GM12865 (cell line): ENCODE measurements around the gene FAM135A.
A peak's percentile ranks its signal among the peaks of the same experiment; 100 is the strongest.

Experiments used
- DNase-seq: peaks from one replicate; pipeline ENCODE4 v3.0.0; 2010; ENCODE audit warnings: low read depth
- H3K4me3 ChIP-seq: 2 replicates; pipeline ENCODE4 v1.5.1; 2011; ENCODE audit warnings: mild to moderate bottlenecking, low read depth, low read length, control low read depth
- TF ChIP-seq, protein P1 (sequence below): IDR thresholded peaks from 2 replicates; pipeline ENCODE4 v1.5.1; 2011; ENCODE audit warnings: low read length, control low read depth, low read depth, inconsistent platforms; ENCODE audit not compliant: insufficient read depth; ENCODE audit errors: missing control alignments

The FAM135A gene

DNA sequence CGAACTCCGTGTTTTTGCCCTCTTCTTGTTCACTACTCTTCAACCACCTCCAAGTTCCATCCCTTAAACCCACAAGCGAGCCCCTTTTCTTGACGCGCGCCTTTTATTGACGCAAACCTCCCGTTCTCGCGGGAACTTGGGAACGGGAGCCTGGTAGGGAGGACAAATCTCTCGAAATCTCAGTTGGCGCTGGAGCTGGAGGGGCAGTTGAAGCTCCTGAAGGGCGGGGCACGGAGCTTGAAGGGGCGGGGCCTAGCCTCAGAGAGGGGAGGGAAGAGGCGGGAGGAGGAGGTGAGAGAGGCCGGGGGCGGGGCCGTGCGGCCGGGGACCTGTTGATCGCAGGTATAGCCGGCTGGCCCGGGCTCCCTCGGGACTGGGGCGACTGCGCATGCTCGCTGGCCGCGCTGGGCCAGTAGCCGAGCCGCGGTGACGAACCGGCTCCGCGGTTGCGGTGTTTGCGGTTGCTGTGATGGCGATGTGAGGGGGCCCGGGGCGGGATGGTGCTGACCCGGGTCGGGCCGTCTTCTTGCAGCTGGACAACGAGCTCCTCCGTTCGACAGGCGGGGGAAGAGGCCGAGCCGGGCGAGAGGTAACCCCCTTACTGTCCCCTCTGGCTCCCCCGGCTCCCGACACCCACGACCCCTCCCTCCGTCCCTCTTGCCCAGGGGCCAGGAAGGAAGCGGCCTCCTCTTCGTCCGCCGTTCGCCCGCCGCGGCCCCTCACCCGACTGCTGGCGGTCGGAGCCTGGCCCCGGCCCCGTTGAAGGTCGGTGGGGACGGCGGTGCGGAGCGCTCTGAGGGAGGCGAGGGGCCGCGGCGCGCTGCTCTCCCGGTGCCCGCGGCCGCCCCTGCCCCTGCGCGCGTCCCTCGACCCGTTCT, at the start of gene FAM135A:
TSS of gene FAM135A (plus strand) at position 395 of the 878 bp plus-strand sequence. CDS start 14,835 bp downstream, outside the sequence.
- TF ChIP-seq, protein P1, sequence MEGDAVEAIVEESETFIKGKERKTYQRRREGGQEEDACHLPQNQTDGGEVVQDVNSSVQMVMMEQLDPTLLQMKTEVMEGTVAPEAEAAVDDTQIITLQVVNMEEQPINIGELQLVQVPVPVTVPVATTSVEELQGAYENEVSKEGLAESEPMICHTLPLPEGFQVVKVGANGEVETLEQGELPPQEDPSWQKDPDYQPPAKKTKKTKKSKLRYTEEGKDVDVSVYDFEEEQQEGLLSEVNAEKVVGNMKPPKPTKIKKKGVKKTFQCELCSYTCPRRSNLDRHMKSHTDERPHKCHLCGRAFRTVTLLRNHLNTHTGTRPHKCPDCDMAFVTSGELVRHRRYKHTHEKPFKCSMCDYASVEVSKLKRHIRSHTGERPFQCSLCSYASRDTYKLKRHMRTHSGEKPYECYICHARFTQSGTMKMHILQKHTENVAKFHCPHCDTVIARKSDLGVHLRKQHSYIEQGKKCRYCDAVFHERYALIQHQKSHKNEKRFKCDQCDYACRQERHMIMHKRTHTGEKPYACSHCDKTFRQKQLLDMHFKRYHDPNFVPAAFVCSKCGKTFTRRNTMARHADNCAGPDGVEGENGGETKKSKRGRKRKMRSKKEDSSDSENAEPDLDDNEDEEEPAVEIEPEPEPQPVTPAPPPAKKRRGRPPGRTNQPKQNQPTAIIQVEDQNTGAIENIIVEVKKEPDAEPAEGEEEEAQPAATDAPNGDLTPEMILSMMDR, result no peak
- peak; percentile 99 for DNase-seq
- peak within 1 kb of the TSS; percentile 78 for H3K4me3 ChIP-seq

DNA sequence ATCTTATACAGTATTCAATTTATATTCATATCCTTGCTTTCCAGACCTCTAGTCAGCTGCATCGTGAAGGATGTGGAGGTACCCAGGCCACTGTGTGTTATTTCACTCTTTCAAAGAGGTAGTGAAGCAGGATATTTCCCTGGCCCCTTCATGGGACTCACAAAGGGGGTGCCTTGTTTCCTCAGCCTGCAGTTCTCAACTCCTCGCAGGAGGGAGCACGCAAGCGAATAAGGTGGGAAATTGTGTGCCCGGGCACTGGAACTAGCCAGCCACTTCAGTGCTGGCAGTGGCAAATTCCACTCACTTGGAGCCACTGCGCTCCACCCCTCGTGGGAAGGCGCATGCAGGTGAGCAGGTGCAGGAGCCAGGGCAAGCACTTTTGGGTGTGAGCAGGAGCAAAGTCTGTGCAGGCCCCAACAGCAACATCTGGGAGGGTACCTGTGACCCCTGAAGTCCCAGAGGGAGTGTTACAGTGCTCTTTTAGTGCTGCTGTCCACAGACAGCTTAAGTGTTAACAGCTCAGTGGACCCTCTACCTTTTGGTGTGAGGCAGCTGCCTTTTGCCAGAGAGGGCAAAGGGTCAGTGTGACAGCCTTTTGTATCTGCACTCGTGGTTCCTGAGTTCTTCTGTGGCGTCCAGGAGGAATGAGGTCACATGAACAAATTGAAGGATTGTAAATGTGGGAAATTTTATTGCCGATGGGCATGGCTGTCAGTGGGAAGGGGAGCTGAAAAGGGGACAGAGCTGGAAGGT, 49.4 kb upstream of the FAM135A start:
- no peak for DNase-seq
- H3K4me3 ChIP-seq, result no peak overlapping the region
- TF ChIP-seq, protein P1, result no peak

DNA sequence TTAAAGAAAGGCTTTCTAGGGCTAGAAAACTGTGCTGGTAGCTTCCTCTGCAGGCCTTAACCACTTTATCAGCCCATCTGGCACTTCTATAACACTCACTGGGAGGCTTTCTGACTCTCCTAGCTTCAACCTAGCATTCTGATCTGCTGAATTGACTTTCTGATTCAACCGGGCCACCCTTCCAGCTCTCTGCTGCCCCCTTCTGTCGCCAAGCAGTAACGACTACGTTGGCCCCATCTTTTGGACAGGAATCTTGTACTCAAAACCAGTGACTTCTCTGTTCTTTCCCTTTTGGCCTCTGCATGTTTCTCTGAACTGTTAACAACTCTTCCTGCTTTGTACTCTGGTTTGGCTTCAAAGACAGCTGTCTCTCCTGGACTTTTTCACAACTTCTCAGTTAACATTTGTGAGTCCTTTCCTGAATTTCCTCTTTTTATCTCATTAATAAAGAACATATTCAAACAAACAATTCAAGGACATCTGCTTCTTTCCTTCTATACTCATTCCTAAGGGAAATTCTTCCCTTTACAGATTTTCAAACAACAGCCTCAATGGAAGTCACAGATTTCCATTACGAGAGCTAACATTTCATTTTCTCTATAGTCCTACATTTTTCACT, 43.9 kb upstream of the FAM135A start:
- TF ChIP-seq, protein P1, result peak; percentile 96
- DNase-seq, result peak; percentile 73
- H3K4me3 ChIP-seq, result no peak overlapping the region

DNA sequence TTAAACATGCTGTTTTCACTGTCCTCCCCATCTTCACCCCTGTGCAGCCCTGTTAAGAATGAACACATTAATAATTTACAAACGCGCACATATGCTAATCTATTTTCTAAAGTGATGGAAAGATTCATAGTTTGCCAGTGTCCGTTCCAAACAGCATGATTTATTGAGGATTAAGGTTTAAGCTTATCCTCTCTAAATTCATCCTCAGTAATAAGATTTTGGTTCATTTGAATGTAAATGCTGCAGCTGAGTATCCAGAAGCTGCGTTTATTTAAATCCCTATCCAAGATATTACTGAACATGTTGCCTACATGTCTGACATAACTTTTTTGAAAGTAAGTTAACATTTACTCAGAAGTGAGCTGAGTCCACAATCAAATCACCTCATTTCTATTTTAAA, 42.8 kb upstream of the FAM135A start:
- DNase-seq, result no peak
- TF ChIP-seq, protein P1, result no peak
- no peak overlapping the region for H3K4me3 ChIP-seq

DNA sequence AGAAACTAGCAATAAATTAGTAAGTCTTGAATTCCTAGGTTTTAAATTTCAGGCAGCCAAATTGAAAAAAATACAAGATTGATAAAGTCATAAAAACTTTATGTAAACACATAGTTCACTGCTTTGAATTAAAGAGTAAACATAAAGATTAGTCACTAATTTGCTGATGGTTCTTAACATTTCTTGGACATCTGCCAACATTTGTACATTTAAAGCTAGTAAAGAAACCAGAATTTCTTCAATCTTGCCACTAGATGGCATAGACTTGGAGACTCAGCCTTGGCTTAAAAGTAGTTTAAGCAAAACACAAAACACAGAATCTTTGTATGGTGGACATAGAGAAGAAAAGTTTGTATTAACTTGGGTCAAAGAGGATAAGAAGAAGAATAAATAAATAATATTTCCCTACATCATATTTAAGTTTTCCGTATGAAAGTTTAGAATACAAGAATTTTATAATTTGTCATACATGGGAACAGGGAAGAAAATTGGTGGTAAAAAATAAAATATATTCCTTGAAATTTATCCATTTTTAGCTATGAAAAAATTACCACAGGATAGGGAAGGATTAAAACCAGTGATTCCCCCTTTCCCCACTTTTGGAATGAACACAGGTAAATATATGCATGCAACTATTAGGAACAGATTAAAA, 41.7 kb upstream of the FAM135A start:
- no peak overlapping the region for H3K4me3 ChIP-seq
- TF ChIP-seq, protein P1, result peak; percentile 49
- peak; percentile 55 for DNase-seq

DNA sequence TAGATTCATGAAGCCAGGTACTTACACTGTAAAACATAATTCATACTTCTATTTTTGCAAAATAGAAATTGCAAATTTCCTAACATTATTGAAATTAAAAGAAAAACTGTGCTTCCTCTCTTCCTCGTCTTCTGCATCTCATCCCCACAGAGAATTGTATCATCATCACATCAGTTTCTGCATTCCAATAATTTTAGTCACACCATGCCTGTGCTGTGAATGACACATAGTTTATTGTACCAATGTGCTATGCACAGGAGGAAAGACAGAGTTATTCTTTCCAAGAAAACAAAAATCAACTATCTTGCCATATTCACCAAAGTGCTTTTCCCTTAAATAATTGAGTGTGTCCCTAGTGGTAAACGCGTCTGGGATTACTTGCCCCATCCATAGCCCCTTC, 38.1 kb upstream of the FAM135A start:
- TF ChIP-seq, protein P1, result no peak
- no peak overlapping the region for H3K4me3 ChIP-seq
- DNase-seq, result no peak
